HL-60/S4 (cell line): ENCODE data around the gene CELF2.

Experiments used
- in situ Hi-C: fragments of 300-500 bp; cut with MboI; formaldehyde crosslinking; loops from 2 replicates; pipeline ENCODE4 v1.14.3; 2022; ENCODE audit warnings: low sequenced_read_pairs

The CELF2 gene

GRCh38 chr10:11317936-11318670 lies 300.4 kb downstream of the CELF2 start:
- in situ Hi-C loops: no loop called here

- in situ Hi-C loops: no loop called here
Measured at GRCh38 chr10:11318826-11319598, 301.3 kb downstream of the CELF2 start.

GRCh38 chr10:11319990-11320602 lies 302.4 kb downstream of the CELF2 start:
- in situ Hi-C loops: no loop called here

- in situ Hi-C loops: no loop called here
Measured at GRCh38 chr10:11320809-11321520, 303.3 kb downstream of the CELF2 start.

GRCh38 chr10:11322698-11323097 lies 305.0 kb downstream of the CELF2 start:
- in situ Hi-C loops: no loop called here

GRCh38 chr10:11324761-11325321 lies 307.2 kb downstream of the CELF2 start:
- in situ Hi-C loops: no loop called here

- in situ Hi-C loops: no loop called here
Measured at GRCh38 chr10:11325817-11326216, 308.1 kb downstream of the CELF2 start.

GRCh38 chr10:11326241-11326640 lies 308.6 kb downstream of the CELF2 start:
- in situ Hi-C loops: no loop called here

GRCh38 chr10:11326913-11327616 lies 309.4 kb downstream of the CELF2 start:
- in situ Hi-C loops: no loop called here

- in situ Hi-C loops: no loop called here
Measured at GRCh38 chr10:11328264-11329061, 310.8 kb downstream of the CELF2 start.

GRCh38 chr10:11329062-11329673 lies 311.5 kb downstream of the CELF2 start:
- in situ Hi-C loops: no loop called here

- in situ Hi-C loops: no loop called here
Measured at GRCh38 chr10:11330383-11331045, 312.8 kb downstream of the CELF2 start.

GRCh38 chr10:11331046-11331577 lies 313.4 kb downstream of the CELF2 start:
- in situ Hi-C loops: no loop called here

GRCh38 chr10:11331726-11332125 lies 314.1 kb downstream of the CELF2 start:
- in situ Hi-C loops: no loop called here

GRCh38 chr10:11332846-11333245 lies 315.2 kb downstream of the CELF2 start:
- in situ Hi-C loops: no loop called here

GRCh38 chr10:11334436-11334835 lies 316.8 kb downstream of the CELF2 start:
- in situ Hi-C loops: no loop called here

- in situ Hi-C loops: no loop called here
Measured at GRCh38 chr10:11335167-11335652, 317.5 kb downstream of the CELF2 start.

GRCh38 chr10:11335881-11336430 lies 318.3 kb downstream of the CELF2 start:
- in situ Hi-C loops: no loop called here
